Right lobe of liver (tissue), 6 donors: ENCODE results near the gene PTPRN2. TPM values are rescaled to one million over a fixed set of nuclear protein-coding genes. Genes with fewer than 3 reads are reported as not detected.

ENCODE experiments used
- ATAC-seq, 4 donors: fragments of 200-7000 bp; cut with Tn5 transposase; one replicate each; pipeline ENCODE4 v1.9.1; 2020; ENCODE audit warnings: mild to moderate bottlenecking in 4 of 4, moderate library complexity in 4 of 4
- DNase-seq, 3 donors: peaks; one replicate each; pipeline ENCODE4 v3.0.0-alpha.2; 2020
- H3K27ac ChIP-seq, 3 donors: fragments of 200-600 bp; one replicate each; pipeline ENCODE4 v1.8.0; 2022
- H3K27me3 ChIP-seq, 2 donors: fragments of 200-600 bp; one replicate each; pipeline ENCODE4 v1.8.0; 2022
- H3K36me3 ChIP-seq, 4 donors: fragments of 200-600 bp; sonication (generic) in 1 of 4; one replicate each; pipeline versions ENCODE4 v1.5.1 to v1.8.0; 2017 to 2022; ENCODE audit warnings: control low read depth in 1 of 4
- H3K4me1 ChIP-seq, 4 donors: fragments of 200-600 bp; sonication (generic) in 1 of 4; one replicate each; pipeline versions ENCODE4 v1.5.1 to v1.8.0; 2017 to 2022; ENCODE audit warnings: control low read depth in 1 of 4
- H3K4me3 ChIP-seq, 3 donors: fragments of 200-600 bp; one replicate each; pipeline ENCODE4 v1.8.0; 2022
- H3K9me3 ChIP-seq, 4 donors: fragments of 200-600 bp; sonication (generic) in 1 of 4; one replicate each; pipeline versions ENCODE4 v1.5.1 to v1.8.0; 2017 to 2022; ENCODE audit warnings: control low read depth in 1 of 4
- POLR2A ChIP-seq: fragments of 450-650 bp; IDR thresholded peaks from one replicate; pipeline ENCODE4 v1.6.1; 2017; ENCODE audit warnings: antibody characterized with exemption, mild to moderate bottlenecking
- WGBS: methylation state at CpG from one replicate; pipeline ENCODE4 v1.1.6; 2018; ENCODE audit warnings: low coverage, low lambda C conversion rate; ENCODE audit not compliant: insufficient coverage; ENCODE audit errors: missing lambda C conversion rate; 5-methylcytosine and 5-hydroxymethylcytosine counted together
- intact Hi-C, 2 donors: fragments of 100-400 bp; cut with DNase I; formaldehyde crosslinking; loops; one replicate each; pipeline versions ENCODE4 v1.11.2 to v1.14.1; 2022
- total RNA-seq, 6 experiments: library from RNA; depleted of rRNA in 2 of 6; stranded (reverse); fragments of >200 nt in 2 of 6; fragmentation: NEBNext Ultra II Directional in 3 of 6; extraction: Animal tissue kit (Norgen Biotek cat#: 25700) in 3 of 6; gene quantifications; one replicate each; pipeline versions ENCODE4 v1.1.0 to v1.2.4, GENCODE V29; 2016 to 2023
- TF ChIP-seq, protein P1 (sequence below), 4 donors: fragments of 200-600 bp in 3 of 4; fragments of 450-650 bp in 1 of 4; IDR thresholded peaks; one replicate each; pipeline versions ENCODE4 v1.5.1 to v1.8.0; 2016 to 2022; ENCODE audit warnings: antibody characterized with exemption in 4 of 4, mild to moderate bottlenecking in 2 of 4
- donor health status: DM: no; HTN: yes; CAD: no.
- donor health status: DM: no; HTN: no; CAD: no.
- donor health status: DM: no; HTN: no; CAD: no.
- donor health status: DM: no; HTN: yes; CAD: no.
- donor health status: DM: no; HTN: yes; CAD: no.

Gene PTPRN2
- total RNA-seq, 6 experiments from 2014 or later = 0.15 to 0.87 (median 0.67) TPM

DNA sequence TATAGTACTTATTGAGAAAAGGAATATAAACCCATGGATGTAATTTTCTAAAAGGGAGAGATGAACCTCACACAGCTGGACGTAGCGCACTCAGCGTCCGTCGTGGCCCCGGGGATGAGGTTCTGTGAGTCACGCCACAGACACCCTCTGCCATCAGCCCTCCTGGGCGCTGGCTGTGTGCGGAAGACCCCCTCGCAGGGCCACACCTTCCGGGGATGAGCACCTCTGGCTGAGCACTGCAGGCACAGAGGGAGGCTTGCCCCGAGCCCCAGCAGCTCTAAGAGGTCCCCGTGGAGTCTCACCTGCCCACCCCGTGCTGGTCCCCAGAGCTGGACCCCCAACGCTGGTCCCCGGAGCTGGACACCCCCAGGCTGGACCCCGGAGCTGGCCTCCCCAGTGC, 215.8 kb downstream of the PTPRN2 start:
- WGBS = 57% methylated on average over 1 of the region's 17 CpGs
- no peak overlapping the region for H3K27ac ChIP-seq
- no peaks in the 10 kb centered on the region for H3K36me3 ChIP-seq
- TF ChIP-seq, protein P1, sequence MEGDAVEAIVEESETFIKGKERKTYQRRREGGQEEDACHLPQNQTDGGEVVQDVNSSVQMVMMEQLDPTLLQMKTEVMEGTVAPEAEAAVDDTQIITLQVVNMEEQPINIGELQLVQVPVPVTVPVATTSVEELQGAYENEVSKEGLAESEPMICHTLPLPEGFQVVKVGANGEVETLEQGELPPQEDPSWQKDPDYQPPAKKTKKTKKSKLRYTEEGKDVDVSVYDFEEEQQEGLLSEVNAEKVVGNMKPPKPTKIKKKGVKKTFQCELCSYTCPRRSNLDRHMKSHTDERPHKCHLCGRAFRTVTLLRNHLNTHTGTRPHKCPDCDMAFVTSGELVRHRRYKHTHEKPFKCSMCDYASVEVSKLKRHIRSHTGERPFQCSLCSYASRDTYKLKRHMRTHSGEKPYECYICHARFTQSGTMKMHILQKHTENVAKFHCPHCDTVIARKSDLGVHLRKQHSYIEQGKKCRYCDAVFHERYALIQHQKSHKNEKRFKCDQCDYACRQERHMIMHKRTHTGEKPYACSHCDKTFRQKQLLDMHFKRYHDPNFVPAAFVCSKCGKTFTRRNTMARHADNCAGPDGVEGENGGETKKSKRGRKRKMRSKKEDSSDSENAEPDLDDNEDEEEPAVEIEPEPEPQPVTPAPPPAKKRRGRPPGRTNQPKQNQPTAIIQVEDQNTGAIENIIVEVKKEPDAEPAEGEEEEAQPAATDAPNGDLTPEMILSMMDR (IDR thresholded peaks at IDR 0.05) = no peak
- TF ChIP-seq POLR2A = no peak
- H3K9me3 ChIP-seq = no peaks in the 10 kb centered on the region
- no peaks in the 10 kb centered on the region for H3K27me3 ChIP-seq
- peak in 1 of 4 donors; percentile 17 for ATAC-seq
- H3K4me3 ChIP-seq = no peak overlapping the region
- intact Hi-C loops = no loop called here
- DNase-seq = no peak
- H3K4me1 ChIP-seq = no peaks in the 10 kb centered on the region

DNA sequence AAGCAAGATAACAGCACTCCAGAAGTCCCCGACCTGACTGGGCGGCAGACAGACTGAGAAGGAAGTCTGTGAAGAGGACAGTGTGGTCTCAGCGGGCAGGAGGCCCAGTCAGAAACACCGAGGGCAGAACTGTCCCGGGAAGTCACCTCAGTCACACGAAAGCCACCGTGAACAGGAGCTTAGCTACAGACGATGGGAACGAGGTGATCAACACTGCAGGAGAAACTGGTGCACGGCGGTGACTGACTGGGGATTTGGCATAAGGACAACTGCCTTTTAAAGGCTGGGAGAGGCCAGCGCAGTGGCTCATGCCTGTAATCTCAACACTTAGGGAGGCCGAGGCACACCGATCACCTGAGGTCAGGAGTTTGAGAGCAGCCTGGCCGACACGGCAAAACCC, 217.8 kb downstream of the PTPRN2 start:
- H3K27ac ChIP-seq = no peak overlapping the region
- no peak for ATAC-seq
- H3K27me3 ChIP-seq = no peaks in the 10 kb centered on the region
- H3K4me1 ChIP-seq = no peaks in the 10 kb centered on the region
- peak in 1 of 3 donors; percentile 26 for DNase-seq
- no peaks in the 10 kb centered on the region for H3K36me3 ChIP-seq
- H3K9me3 ChIP-seq = no peaks in the 10 kb centered on the region
- intact Hi-C loops = no loop called here
- 78% methylated on average over 8 of the region's 16 CpGs for WGBS
- TF ChIP-seq, protein P1 (IDR thresholded peaks at IDR 0.05) = no peak
- TF ChIP-seq POLR2A = no peak
- H3K4me3 ChIP-seq = no peak overlapping the region

DNA sequence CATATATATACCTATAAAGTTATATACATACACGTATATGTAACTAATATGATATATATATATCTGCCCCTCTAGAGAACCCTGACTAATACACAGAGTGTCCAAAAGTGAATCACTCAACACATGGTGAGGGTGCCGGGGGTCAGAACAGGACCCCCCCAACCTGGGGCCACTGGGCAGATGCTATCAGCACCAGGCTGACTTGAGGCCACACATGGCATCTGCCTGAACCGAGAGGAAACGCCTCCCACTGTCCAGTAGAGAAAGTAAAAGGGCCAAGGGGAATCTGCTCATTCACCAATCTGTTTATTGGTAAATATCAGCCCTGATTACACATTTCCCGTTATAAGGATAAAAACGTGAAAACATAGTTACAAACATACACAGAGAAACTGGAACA, 218.3 kb downstream of the PTPRN2 start:
- DNase-seq = no peak

DNA sequence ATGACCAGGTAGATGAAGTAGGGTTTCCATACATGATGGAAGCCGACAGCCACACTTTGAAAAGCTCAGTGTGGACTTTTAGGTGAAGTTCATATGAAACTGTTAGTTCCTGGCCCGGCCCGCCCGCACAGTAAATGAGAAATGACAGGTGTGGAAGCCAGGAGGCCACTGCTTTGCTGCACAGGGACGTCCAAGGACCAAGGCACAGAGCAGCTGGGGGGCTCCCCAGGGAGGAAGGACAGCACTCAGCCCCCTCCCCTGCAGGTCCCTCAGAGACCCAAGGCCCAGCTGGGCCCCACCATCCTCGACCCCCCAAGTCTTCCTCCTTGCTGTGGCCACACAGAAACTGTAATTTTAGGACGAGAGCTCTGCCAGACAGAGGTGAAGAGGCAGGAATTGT, 219.2 kb downstream of the PTPRN2 start:
- ATAC-seq (no peak), DNase-seq (peak in 1 of 3 donors; percentile 19)
- Histone ChIP-seq H3K27me3 (no peaks in the 10 kb centered on the region), H3K4me3 (no peak overlapping the region), H3K4me1 (no peaks in the 10 kb centered on the region), H3K9me3 (no peaks in the 10 kb centered on the region), H3K27ac (no peak overlapping the region), H3K36me3 (no peaks in the 10 kb centered on the region)
- WGBS = 21% methylated on average over 3 of the region's 7 CpGs
- intact Hi-C loops = no loop called here
- no peak for TF ChIP-seq POLR2A
- TF ChIP-seq, protein P1 (IDR thresholded peaks at IDR 0.05) = no peak

More for the DNA sequence above, 218.3 kb downstream of the PTPRN2 start:
- no peaks in the 10 kb centered on the region for H3K4me1 ChIP-seq
- H3K36me3 ChIP-seq = no peaks in the 10 kb centered on the region
- H3K9me3 ChIP-seq = no peaks in the 10 kb centered on the region
- WGBS = 52% methylated on average over 5 of the region's 6 CpGs
- no peak overlapping the region for H3K4me3 ChIP-seq
- no peak overlapping the region for H3K27ac ChIP-seq
- no peak for TF ChIP-seq POLR2A
- TF ChIP-seq, protein P1 (IDR thresholded peaks at IDR 0.05) = no peak
- no peaks in the 10 kb centered on the region for H3K27me3 ChIP-seq
- no peak for ATAC-seq
- intact Hi-C loops = no loop called here

DNA sequence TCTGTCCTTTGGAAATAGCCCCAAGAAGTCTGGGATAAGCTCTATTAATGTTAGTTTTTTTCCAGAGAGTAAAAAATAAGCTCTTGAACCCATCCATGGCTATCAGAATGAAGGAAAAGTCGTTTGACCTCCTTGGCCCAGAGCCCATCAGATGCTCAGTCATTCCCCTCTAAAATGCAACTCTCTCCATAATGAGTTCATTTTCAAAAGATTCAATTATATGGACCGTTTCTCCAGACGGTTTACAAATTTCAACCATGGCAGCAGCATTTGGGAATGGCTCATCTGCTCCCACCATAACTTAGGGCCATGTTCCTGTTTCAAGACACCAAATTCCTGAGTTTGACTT, 220.0 kb downstream of the PTPRN2 start:
- intact Hi-C loops = no loop called here
- WGBS = 39% methylated on average over 3 of the region's 3 CpGs
- H3K4me3 ChIP-seq = no peak overlapping the region
- no peak for DNase-seq
- H3K36me3 ChIP-seq = no peaks in the 10 kb centered on the region
- no peak overlapping the region for H3K27ac ChIP-seq
- no peaks in the 10 kb centered on the region for H3K4me1 ChIP-seq
- H3K27me3 ChIP-seq = no peaks in the 10 kb centered on the region
- no peaks in the 10 kb centered on the region for H3K9me3 ChIP-seq
- ATAC-seq = no peak
- no peak for TF ChIP-seq POLR2A
- TF ChIP-seq, protein P1 (IDR thresholded peaks at IDR 0.05) = no peak
